NCI-H2081 (cell line): ENCODE data around the gene LAMB1.
"Not testable (repeated sequence)": the region's sequence is repeated elsewhere in the genome, so short reads cannot be mapped to it uniquely, and the experiment has no call there.

ENCODE experiments used
- DNase-seq, 2 experiments: peaks; one replicate each; lab custom pipeline; 2025; lab: John Stamatoyannopoulos, UW

The LAMB1 gene

GRCh38 chr7:108002726-108003598 lies at the start of gene LAMB1:
Gene LAMB1, minus strand, starts transcription at chr7:108003161. Its CDS starts 276 bp downstream, at chr7:108002885.
- DNase-seq: peak; percentile 29 to 42

- no peak for DNase-seq
Measured at GRCh38 chr7:108051454-108051853, 48.5 kb upstream of the LAMB1 start.

GRCh38 chr7:108049962-108050361 lies 47.0 kb upstream of the LAMB1 start:
- no peak for DNase-seq

GRCh38 chr7:108048422-108048821 lies 45.5 kb upstream of the LAMB1 start:
- no peak for DNase-seq

GRCh38 chr7:108046952-108047506 lies 44.1 kb upstream of the LAMB1 start:
- no peak for DNase-seq

- no peak for DNase-seq
Measured at GRCh38 chr7:108045669-108046068, 42.7 kb upstream of the LAMB1 start.

- no peak for DNase-seq
Measured at GRCh38 chr7:108045154-108045553, 42.2 kb upstream of the LAMB1 start.

- DNase-seq: no peak
Measured at GRCh38 chr7:108044345-108044744, 41.4 kb upstream of the LAMB1 start.

GRCh38 chr7:108038986-108039385 lies 36.0 kb upstream of the LAMB1 start:
- no peak for DNase-seq

GRCh38 chr7:108037741-108038140 lies 34.8 kb upstream of the LAMB1 start:
- DNase-seq: no peak

GRCh38 chr7:108037140-108037539 lies 34.2 kb upstream of the LAMB1 start:
- DNase-seq: no peak

GRCh38 chr7:108034586-108034985 lies 31.6 kb upstream of the LAMB1 start:
- DNase-seq: no peak

- DNase-seq: no peak
Measured at GRCh38 chr7:108033776-108034497, 31.0 kb upstream of the LAMB1 start.

- not testable (repeated sequence) for DNase-seq
Measured at GRCh38 chr7:108033309-108033708, 30.3 kb upstream of the LAMB1 start.

- no peak for DNase-seq
Measured at GRCh38 chr7:108030516-108030915, 27.6 kb upstream of the LAMB1 start.

- no peak for DNase-seq
Measured at GRCh38 chr7:108029034-108029433, 26.1 kb upstream of the LAMB1 start.

GRCh38 chr7:108028111-108028510 lies 25.1 kb upstream of the LAMB1 start:
- no peak for DNase-seq

- no peak for DNase-seq
Measured at GRCh38 chr7:108027239-108027638, 24.3 kb upstream of the LAMB1 start.

- DNase-seq: no peak
Measured at GRCh38 chr7:108026647-108027046, 23.7 kb upstream of the LAMB1 start.

- no peak for DNase-seq
Measured at GRCh38 chr7:108026116-108026515, 23.2 kb upstream of the LAMB1 start.

GRCh38 chr7:108024538-108024937 lies 21.6 kb upstream of the LAMB1 start:
- DNase-seq: no peak

- DNase-seq: no peak
Measured at GRCh38 chr7:108020585-108020984, 17.6 kb upstream of the LAMB1 start.

- no peak for DNase-seq
Measured at GRCh38 chr7:108018668-108019067, 15.7 kb upstream of the LAMB1 start.
